Measurements from ENCODE around the gene KRTAP25-1.

Gene KRTAP25-1

DNA sequence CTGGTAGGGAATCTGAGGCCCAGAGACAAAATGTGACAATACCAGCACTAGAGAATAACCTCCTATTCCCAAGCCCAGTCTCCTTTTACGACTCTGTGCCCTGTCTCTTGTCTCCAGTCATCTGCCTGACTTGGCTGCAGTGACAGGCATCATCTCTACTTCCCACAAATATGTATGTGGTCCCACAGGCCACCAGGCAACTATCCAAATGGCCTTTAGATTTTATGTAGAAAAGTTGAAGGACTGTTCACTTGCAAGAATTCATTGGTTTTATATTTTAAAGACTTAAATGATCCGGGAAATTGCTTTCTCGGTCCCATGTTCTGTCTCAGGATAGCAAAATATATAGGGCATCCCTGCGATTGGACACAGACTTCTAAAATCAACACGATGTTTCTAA lies 18.2 kb downstream of the KRTAP25-1 start:
- no peaks in the 10 kb centered on the region for H3K79me2 ChIP-seq (ENCODE audit: insufficient read depth, low read length)
- H3K4me2 ChIP-seq (ENCODE audit: low read depth, low read length, poor library complexity, severe bottlenecking): no peak overlapping the region
- H3K27me3 ChIP-seq (ENCODE audit: low read length): no peaks in the 10 kb centered on the region
- no peaks in the 10 kb centered on the region for H3K9me2 ChIP-seq (replicated peaks; ENCODE audit: insufficient read depth, low read length)
- no peak overlapping the region for H3K9ac ChIP-seq (ENCODE audit: low read length)
- H3K27ac ChIP-seq (ENCODE audit: low read depth, low read length): no peak overlapping the region
- no peaks in the 10 kb centered on the region for H3K36me3 ChIP-seq (ENCODE audit: low read length)
- TF ChIP-seq, protein P1, sequence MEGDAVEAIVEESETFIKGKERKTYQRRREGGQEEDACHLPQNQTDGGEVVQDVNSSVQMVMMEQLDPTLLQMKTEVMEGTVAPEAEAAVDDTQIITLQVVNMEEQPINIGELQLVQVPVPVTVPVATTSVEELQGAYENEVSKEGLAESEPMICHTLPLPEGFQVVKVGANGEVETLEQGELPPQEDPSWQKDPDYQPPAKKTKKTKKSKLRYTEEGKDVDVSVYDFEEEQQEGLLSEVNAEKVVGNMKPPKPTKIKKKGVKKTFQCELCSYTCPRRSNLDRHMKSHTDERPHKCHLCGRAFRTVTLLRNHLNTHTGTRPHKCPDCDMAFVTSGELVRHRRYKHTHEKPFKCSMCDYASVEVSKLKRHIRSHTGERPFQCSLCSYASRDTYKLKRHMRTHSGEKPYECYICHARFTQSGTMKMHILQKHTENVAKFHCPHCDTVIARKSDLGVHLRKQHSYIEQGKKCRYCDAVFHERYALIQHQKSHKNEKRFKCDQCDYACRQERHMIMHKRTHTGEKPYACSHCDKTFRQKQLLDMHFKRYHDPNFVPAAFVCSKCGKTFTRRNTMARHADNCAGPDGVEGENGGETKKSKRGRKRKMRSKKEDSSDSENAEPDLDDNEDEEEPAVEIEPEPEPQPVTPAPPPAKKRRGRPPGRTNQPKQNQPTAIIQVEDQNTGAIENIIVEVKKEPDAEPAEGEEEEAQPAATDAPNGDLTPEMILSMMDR (IDR thresholded peaks at IDR 0.05; ENCODE audit: insufficient read depth, low read length, poor library complexity, severe bottlenecking): no peak
- TF ChIP-seq EZH2phosphoT487 (conservative IDR thresholded peaks at IDR 0.05; ENCODE audit: low read length): no peak
- H4K20me1 ChIP-seq (ENCODE audit: low read depth, low read length): no peaks in the 10 kb centered on the region
- H3K9me3 ChIP-seq (ENCODE audit: insufficient read depth, low read length): peaks cover 5% of the 10 kb centered on the region; the same call in 1 of the 2 replicates
- H2AFZ ChIP-seq (ENCODE audit: low read depth, low read length, severe bottlenecking): no peak overlapping the region
- no peak overlapping the region for H3K4me3 ChIP-seq (ENCODE audit: insufficient read depth, low read length, poor library complexity, severe bottlenecking)
- no peaks in the 10 kb centered on the region for H3F3A ChIP-seq (ENCODE audit: insufficient read depth)

DNA sequence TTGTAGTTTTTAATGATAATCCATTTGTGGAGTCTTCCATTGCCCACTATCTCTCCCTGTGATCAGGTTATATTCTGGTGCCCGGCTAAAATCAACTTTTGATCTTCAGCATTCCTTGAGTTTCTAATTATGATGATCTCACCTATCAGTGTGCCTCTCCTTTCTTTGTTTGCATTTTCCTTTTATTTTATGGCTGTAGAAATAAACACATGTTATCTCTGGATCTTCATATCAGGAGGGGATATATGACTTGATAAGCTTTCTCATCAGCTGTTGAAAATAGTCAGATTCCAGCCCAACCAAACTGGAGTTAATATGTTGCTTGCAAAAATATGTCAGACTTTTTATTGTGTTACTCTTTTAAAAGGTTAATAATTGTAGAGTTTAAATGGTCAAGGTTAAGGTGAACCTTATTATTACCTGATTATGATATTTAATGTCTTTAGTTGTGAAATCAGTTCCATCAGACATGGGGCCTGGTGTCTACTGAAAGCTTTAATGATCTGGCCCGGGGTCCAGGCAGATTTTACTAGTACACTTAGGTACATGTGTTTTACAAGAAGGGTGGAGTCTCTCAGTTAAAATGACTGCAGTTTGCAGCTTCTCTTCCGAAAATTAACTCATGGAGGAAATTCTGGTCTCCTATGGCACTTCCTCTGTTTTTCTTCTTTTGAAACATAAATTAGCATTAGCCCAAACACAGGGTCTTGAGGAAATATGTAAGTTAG lies 19.3 kb downstream of the KRTAP25-1 start:
- H2AFZ ChIP-seq (ENCODE audit: low read depth, low read length, severe bottlenecking): no peak overlapping the region
- TF ChIP-seq EZH2phosphoT487 (conservative IDR thresholded peaks at IDR 0.05; ENCODE audit: low read length): no peak
- TF ChIP-seq, protein P1 (IDR thresholded peaks at IDR 0.05; ENCODE audit: insufficient read depth, low read length, poor library complexity, severe bottlenecking): no peak
- H3K9me2 ChIP-seq (replicated peaks; ENCODE audit: insufficient read depth, low read length): no peaks in the 10 kb centered on the region
- no peaks in the 10 kb centered on the region for H3K27me3 ChIP-seq (ENCODE audit: low read length)
- no peaks in the 10 kb centered on the region for H3K79me2 ChIP-seq (ENCODE audit: insufficient read depth, low read length)
- no peaks in the 10 kb centered on the region for H4K20me1 ChIP-seq (ENCODE audit: low read depth, low read length)
- no peaks in the 10 kb centered on the region for H3F3A ChIP-seq (ENCODE audit: insufficient read depth)
- no peak overlapping the region for H3K9ac ChIP-seq (ENCODE audit: low read length)
- peaks cover 7% of the 10 kb centered on the region; the same call in 1 of the 2 replicates for H3K9me3 ChIP-seq (ENCODE audit: insufficient read depth, low read length)
- no peak overlapping the region for H3K4me3 ChIP-seq (ENCODE audit: insufficient read depth, low read length, poor library complexity, severe bottlenecking)
- H3K27ac ChIP-seq (ENCODE audit: low read depth, low read length): no peak overlapping the region
- no peak overlapping the region for H3K4me2 ChIP-seq (ENCODE audit: low read depth, low read length, poor library complexity, severe bottlenecking)
- no peaks in the 10 kb centered on the region for H3K36me3 ChIP-seq (ENCODE audit: low read length)

- Histone ChIP-seq H4K20me1 (ENCODE audit: low read depth, low read length) (no peaks in the 10 kb centered on the region), H3K9me2 (replicated peaks; ENCODE audit: insufficient read depth, low read length) (no peaks in the 10 kb centered on the region), H2AFZ (ENCODE audit: low read depth, low read length, severe bottlenecking) (no peak overlapping the region), H3K27me3 (ENCODE audit: low read length) (no peaks in the 10 kb centered on the region), H3K9ac (ENCODE audit: low read length) (no peak overlapping the region), H3K27ac (ENCODE audit: low read depth, low read length) (no peak overlapping the region), H3K4me2 (ENCODE audit: low read depth, low read length, poor library complexity, severe bottlenecking) (no peak overlapping the region), H3K79me2 (ENCODE audit: insufficient read depth, low read length) (no peaks in the 10 kb centered on the region), H3F3A (ENCODE audit: insufficient read depth) (no peaks in the 10 kb centered on the region), H3K4me3 (ENCODE audit: insufficient read depth, low read length, poor library complexity, severe bottlenecking) (no peak overlapping the region), H3K36me3 (ENCODE audit: low read length) (no peaks in the 10 kb centered on the region), H3K9me3 (ENCODE audit: insufficient read depth, low read length) (peaks cover 7% of the 10 kb centered on the region; the same call in 1 of the 2 replicates)
- TF ChIP-seq EZH2phosphoT487 (conservative IDR thresholded peaks at IDR 0.05; ENCODE audit: low read length): no peak
- TF ChIP-seq, protein P1 (IDR thresholded peaks at IDR 0.05; ENCODE audit: insufficient read depth, low read length, poor library complexity, severe bottlenecking): no peak
These were observed 20.6 kb downstream of the KRTAP25-1 start for GRCh38 chr21:30268608-30269197.

Data from SU-DHL-6 (cell line).